ENCODE results near the gene LMX1B.

The LMX1B gene

DNA sequence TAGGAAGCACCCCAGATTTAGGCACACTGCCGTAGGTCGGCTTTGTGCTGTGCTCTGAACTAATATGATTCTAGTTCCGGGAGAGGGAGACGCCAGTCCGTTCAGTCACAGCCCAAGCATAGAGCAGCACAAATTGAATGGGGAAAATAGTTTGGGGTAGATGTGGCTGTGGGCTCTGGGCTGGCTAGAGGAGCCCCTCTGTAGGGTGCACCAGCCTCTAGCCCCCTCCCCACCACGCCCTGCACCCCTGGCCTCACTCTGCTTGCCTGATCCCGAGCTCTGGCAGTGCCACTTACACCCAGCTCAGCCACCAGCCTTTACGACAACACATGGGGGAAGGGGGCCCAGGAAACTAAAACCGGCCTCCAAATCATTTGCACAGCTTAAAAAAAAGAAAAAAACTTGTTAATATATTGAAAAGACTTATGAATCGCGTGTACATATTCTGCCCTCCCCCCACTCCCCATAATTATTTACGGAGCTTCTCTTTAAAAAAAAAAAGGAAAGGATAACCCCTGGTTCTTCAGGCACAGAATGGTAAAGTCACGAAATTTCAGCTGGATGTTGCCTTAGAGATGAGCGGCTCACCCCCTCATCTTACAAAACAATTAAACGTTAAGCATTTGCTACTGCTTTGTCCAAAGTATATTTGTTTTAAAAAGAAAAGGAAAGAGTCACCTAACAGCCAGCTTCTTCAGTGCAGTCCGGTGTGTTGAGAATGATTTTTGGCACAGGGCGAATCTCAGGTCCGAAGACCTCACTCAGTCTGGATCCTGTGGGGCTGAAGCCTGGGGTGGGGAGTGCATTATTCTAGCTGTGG lies 3.5 kb downstream of the LMX1B start:
- DNase-seq (ENCODE audit: low read depth in 4 of 4, low spot score in 1 of 4) = no peak

DNA sequence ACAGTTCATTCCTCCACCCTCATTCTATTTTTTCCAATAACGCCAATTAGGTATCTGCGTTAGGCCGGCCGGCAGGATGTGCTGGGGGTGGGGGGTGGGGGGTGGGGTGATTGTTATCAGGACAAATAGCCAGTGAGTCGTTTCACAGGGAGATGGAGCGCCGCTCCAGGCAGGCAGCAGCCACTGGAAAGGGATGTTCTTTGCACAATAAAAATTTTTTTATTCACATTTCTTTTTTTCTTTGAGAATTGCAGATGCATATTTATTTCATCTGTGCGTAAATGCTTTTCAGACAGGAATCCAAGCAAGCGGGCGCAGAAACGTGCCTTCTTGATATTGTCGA lies 4.1 kb downstream of the LMX1B start:
- no peak for DNase-seq (ENCODE audit: low read depth in 4 of 4, low spot score in 1 of 4)

DNA sequence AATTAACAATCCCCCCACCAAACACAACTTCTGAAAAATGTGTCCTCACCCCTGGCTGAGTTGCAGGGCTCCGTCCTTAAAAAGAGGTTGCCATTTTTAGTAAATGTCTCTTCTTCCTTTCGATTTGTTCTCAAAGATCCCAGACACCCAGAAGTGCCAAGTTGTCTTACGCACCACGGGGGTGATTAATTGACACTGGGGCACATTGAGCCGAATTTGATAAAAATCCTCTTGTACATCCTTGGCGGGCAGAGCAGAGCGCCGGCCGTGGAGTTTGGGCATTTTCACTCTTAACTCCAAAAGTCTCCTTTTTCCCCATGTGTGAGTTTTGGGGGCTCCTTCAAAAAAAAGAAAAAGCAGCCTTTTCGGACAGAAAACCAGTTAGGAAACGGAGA lies 4.5 kb downstream of the LMX1B start:
- no peak for DNase-seq (ENCODE audit: low read depth in 4 of 4, low spot score in 1 of 4)

DNA sequence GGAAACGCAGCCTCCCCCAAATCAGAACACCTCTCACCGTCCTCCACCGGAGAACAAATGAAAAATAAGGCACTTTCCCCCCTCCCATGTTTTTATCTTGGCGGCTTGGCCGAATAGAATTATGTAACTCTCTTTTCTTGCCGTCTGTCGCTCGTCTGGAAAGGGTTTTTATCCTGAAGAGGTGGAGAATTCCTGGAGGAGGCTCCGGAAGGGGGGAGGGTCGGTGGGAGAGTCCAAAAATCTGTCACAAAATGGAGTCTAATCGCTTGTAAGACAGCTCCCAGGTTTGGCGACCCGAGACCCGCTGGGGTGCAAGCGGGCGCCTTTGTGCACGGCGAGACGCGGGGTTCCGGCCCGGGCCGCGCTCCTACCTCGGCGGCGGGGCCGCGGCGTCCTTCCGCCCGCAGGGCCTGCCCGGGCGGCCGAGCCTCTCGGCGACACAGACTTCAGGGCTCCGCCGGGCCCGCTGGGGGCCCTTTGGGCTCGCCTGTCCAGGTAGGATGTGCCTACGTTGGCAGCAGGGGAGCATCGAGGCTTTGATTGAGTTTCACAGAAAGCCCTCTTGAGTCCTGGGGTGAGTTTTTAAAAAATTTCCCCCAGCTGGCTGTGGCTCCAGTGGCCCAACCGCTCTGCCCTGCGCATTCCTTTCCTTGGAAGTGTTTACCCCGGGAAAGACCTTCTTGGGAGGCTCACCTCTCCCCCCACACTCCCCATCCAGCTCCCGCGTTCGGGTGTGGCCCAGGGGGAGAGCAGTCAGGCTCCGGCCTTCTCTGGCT lies 5.0 kb downstream of the LMX1B start:
- DNase-seq (ENCODE audit: low read depth in 4 of 4, low spot score in 1 of 4) = no peak

DNA sequence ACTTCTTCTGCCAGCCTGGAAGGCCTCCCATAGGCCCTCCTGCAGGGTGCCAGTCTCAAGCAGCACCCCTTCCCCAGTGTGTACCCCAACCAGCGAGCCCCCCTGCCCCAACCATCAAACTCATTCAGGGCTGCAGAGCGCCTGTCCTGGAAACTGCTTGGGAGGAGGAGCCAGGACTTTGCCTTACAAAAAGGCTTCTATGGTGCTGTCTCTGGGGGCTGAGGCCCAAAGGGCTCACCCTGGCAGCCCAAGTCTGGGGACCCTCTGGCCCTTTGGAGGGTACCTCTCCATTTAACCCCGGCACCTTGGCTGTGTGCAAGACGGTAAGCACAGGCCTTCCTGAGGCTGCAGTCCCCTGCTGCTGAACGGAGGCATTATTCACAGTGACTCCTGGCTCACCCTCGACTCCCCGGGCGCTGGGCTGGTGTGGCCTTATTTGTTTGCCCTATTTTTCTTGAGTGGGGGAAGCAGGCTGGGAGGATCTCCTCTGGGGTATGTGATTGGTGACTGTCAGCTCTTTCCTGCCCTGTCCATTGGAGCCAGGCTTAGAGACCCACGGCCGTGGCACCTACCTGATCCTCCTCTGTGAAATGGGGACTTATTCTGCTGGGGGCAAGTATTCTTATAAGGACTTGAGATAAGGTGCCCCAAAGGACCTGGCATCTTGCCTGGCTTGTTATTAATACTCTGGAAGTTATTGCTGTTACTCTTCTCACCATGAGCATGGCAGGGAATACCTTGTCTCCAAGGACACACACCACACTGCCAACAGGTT lies 5.8 kb downstream of the LMX1B start:
- DNase-seq (ENCODE audit: low read depth in 4 of 4, low spot score in 1 of 4) = no peak

DNA sequence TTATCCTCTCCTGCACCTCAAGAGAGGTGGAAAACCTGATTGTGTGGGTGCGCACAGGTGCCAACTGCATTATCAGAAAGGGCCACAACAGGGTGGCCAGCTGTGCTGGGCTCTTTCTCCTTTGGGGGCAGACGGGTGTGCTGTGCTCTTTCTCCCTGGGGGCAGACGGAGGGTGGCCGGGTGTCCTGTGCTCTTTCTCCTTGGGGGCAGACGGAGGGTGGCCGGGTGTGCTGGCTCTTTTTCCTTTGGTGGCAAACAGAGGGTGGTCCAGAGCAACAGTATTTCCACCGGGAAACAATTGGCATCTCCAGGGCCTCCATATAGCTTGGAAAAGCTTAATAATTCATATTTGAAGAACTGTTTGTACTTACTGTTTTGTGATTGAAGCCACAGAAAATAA lies 6.8 kb downstream of the LMX1B start:
- DNase-seq (ENCODE audit: low read depth in 4 of 4, low spot score in 1 of 4) = no peak

DNA sequence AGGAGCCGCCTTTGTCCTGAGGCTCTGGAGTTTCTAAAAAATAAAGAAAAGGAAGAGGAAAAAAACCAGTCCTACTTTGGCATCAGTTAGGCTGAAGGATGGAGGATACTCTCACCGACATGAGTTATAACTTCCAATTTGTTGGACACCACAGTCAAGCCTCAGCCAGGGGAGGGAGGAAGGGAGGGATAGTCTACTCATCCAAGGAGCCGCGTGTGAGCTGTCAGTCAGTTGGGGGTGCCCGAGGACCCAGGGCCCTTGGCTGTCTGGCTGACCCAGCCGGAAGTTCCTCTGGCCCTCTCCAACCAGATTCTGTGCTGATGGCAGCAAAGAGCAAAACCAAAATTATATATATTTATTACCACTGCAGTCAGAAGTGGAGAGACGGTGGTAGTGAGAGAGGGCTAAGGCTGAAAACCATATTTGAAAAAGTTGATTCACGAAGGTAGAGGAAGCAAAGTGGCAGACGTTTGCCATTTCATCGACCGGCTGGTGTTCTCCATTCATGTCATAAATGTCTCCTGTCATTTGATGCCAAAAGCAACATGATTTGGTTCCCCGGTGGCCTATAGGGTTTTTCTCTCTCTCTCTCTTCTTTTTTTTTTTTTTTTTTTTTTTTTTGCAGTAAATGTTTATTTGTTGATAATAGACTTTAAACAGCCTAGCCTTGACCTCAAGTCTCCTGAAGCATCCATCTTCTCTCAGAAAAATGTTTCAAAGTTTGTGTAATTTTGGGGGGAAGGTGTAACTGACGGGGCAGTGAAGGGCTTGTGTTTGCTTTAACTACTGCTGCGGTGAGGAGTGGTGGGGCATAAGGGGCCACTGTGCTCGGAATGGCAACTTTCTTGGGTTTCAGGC lies 7.6 kb downstream of the LMX1B start:
- no peak for DNase-seq (ENCODE audit: low read depth in 4 of 4, low spot score in 1 of 4)

DNA sequence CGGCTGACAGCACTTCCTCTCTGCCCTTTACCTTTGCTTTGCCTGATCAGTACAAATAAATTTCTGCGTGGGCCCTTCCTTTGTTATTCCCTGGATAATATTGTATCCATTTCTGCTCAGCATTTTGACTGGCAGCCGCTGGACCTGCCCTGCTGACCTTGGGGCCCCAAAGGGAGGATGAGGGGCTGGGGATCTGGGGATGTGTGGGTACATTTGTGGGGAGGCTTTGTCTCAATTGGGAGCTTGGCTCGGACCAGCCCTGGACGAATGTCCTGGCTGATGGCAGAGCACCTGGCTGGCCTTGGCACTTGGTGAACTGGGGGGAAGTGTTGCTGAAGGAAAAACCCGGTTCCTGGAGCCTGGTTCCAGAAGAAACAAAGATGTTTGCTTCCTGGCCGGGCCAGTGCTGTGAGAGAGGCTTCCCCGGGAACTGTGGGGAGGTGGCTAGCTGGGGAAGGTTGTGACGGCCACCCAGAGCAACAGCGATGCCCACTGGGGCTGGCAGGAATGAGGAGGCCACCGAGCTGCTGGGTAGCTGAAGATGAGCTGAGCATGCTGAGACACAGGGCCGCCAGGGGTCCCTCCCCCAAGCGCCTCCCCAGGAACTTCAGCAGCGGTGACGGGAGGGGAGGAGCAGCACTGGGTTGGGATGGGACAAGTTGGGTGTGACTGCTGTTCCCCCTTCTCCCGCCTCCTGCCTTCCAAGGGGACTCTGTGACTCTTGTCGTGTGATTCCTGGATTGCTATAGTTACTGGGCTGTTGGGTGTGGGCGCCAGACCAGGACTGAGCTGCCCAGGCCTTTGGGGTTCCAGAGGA lies 8.4 kb downstream of the LMX1B start:
- no peak for DNase-seq (ENCODE audit: low read depth in 4 of 4, low spot score in 1 of 4)

DNA sequence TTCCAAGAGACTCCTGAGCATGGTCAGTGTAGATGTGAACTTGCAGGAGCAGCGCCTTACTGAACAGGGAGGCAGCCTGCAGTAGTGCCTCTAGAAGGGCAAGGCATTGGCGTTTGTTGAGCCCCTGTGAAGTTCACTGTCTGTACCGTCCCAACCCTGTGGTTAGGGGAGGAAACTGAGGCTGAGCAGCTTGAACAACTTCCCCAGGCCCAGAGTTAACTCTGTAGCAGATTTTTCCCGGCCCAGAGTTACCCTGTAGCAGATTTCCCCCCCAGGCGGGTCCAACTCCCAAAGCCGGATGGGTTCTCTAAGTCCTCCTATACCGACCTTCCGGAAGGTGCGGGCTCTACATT lies 9.6 kb downstream of the LMX1B start:
- no peak for DNase-seq (ENCODE audit: low read depth in 4 of 4, low spot score in 1 of 4)

DNA sequence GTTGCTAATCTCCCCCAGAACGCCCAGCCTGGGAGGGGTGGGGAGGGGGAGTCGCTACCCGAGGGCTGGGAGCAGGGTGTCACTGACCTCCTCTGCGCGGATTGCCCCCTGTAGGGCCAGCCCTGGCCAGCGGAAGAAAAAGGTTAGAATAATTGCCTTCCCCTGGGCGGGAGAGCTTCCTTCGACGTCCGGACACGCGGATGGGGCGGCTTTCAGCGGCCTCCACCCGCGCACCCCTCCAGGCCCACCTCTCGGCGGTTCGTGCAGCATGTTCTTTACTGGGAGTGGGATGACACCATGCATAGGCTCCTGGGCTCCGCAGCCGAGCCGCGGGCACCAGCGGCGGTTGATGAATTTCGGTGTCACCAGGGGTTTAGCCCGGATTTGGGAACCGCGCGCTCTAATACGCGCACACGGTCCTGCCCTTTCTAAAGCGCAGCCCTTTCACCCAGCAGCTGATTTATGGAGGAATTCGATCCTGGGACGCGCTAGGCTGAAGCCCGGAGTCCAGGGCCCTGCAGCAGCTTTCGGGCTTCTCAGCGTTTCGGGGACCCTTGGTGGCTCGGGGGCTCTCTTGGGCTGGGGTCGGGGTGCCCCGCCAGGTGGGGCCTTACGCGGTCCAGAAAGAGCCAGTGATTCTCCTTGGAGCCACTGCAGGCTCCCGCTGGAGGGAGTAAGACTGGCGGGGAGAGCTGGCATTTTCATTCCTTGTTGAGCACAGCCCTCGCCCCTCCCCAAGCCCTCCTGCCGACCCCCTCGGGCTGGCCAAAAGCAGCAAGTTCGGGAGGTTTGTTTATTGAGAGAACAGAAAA lies 10.1 kb downstream of the LMX1B start:
- no peak for DNase-seq (ENCODE audit: low read depth in 4 of 4, low spot score in 1 of 4)

DNA sequence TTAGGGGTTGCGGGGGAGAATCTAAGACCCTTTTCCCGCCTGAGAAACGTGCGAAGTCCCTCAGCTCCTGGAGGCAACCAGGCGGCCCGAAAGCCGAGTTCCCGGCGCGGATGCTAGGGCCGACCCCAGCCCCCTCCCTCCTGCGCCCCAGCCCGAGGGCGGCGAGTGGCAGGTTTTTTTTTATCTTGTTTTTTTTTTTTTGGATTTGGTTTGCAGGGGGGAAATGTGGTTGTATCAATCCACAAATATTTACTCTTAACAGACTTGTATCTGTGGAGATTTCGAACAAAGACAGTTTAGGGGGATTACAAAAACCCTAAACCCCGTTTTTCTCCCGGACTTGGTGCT lies 10.7 kb downstream of the LMX1B start:
- DNase-seq (ENCODE audit: low read depth in 4 of 4, low spot score in 1 of 4) = no peak

DNA sequence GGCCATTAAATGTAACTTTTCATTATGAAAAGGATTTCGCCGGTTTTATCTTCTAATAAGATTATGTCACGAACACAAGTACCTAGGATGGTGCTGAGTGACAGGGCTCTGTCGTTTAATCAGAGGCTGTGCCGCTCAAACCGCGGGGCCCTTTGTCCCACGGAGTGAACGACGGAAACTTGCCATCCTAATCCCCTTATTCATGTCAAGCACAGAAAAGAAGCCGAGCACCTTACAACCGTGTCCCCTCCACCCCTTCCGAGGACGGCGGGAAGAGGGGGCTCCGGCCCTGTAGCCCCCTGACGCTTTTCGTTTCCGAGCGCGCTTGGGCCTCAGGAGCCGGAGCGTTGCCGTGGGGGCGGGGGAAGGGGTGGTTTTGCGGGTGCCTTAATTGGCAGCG lies 11.2 kb downstream of the LMX1B start:
- no peak for DNase-seq (ENCODE audit: low read depth in 4 of 4, low spot score in 1 of 4)

DNA sequence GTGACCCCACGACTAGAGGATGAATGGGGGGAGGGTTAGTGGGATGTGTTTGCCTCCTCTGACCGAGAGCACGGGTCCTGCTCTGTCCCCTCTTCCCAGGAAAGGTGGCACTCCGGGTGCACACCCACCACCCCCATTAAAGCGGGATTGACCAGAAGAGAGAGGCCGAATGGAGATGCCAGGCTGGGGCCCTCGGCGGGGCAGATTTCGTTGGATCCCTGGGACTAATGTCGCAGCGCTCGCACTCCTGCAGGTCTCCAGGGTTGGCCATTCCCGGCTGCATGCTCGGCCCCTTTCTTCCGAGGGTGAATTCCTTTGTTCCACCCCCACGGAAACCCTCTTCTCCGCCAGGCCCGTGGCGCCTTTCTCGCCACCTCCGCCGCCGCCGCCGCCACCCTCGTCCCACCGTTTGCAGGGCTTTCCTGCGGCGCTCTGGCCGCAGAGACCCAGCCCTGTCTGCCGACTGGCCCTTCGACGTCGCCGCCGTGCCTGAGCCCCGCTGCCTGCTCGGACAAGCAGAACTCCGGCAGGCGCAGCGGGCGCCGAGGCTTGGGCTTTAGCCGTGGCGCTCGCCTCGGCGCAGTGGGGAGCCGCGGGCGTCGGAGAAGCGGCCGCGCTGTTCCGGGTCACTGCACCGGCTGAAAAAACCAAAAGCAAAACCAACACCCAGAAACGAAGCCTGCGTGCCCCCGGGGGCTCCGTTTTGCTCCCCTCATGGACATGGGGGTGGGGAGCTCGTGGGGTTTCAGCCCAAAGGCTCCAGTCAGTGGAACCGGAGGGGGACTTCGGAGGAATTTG lies 11.8 kb downstream of the LMX1B start:
- no peak for DNase-seq (ENCODE audit: low read depth in 4 of 4, low spot score in 1 of 4)

DNA sequence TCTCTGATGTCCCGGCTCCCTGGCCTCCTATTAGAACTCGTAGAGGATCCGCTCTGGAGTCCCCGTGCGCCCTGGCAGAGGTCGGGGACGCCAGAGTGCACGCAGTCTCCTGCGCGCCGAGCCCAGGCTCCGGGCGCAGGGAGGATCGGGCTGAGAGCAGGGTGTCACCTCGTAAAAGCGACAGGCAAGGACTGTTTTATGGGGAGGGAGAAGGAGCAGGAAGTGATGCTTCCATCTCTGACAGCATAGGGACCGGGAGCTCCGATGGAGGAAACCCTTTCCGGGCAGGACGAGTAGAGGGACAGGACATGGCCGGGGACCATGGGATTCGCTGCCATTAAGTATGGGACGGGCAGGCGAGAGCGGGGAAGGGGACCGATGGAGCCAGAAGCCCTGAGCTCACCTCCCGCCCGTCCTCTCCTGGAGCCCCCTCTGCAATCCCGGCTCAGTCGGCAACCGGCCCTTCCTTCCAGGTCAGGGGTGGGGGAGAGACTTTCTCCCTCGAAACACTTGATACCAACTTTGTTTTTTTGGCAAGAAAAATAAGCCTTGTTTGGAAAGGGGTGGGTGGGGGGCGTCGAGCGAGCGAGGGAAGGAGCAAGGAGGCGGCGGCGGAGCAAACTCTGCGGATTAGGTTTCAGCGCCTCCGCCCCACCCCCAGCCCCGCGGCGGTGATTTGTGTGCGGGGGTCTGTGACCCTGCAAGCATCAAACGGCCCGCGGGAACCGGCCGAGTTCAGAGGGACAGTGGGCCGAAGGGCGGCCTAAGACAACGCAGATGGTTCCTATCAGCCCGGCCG lies 12.6 kb downstream of the LMX1B start:
- no peak for DNase-seq (ENCODE audit: low read depth in 4 of 4, low spot score in 1 of 4)

DNA sequence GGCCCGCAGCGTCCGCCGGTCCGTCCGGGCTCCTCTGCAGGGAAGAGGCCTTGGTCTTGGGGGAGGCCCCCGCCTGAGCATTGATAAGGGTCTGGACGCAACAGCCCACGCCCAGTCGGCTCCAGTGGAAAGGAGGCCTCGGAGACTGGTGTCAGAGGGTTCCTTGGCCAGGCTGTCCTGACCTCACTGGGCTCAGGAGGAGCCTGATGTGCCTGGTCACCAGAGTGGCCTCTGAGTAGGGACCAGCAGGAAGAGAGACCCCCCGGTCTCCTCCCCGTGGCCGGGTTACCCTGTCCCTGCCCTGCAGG lies 13.2 kb downstream of the LMX1B start:
- DNase-seq (ENCODE audit: low read depth in 4 of 4, low spot score in 1 of 4) = no peak

DNA sequence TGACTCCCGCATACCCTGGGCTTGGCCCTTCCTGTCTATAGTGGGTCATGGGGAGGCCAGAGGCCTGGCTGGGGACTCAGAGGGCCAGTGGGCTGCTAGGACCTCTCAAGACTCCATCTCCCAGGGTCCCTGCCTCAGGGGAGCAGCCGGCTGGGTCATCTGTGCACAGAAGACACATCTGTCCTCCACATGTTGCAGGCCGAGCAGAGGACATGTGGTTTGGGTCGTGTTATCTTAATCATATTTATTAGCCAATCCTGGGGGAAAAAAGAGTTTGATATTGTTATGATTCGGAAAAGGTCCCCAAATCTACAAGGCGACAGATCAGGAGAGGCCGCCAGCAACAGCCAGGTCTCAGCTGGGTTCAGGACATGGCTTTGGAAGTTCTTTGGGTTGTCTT lies 14.4 kb downstream of the LMX1B start:
- DNase-seq (ENCODE audit: low read depth in 4 of 4, low spot score in 1 of 4) = no peak

DNA sequence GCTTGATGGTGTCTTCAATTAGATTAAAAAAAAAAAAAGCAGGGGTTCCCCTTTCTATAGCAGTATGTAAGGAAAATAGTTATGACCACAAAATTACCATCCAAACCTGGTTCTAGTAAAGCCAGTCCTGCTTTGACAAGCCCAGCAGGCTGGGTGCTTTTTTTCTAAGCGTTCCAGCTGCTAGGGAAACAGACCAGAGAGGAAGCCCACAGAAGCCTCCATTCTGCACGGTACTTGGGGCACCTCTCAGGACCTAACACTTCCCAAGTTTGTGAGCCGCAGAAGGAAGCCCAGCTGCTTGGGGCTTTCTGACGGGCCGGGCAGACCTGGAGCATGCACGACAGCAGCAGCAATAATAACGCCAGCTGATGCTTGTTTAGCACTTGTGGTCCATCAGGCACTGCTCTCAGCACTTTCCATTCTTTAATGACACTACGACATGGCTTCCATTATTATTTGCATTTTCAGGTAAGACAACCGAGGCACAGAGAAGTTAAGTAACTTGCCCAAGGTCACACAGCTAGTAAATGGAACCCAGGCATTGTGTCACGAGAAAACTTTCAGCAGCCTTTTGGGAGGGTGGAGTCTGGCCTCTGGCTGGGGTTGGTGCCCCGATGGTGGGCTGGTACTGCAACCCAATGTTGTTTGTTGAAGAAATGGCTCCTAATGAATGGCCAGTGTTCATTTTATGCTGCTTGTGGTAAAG lies 15.4 kb downstream of the LMX1B start:
- no peak for DNase-seq (ENCODE audit: low read depth in 4 of 4, low spot score in 1 of 4)

Measured in stimulated activated CD4-positive, alpha-beta T cell treated with anti-CD3 and anti-CD28 coated beads, Interleukin-1b, Interleukin-23, amount 100 ng/mL, for 24 hours (primary cell).